Activated naive CD8-positive, alpha-beta T cell treated with anti-CD3 and anti-CD28 coated beads for 36 hours (primary cell): Measurements from ENCODE around the gene ZNF710. TPM values are rescaled to one million over a fixed set of nuclear protein-coding genes. Genes with fewer than 3 reads are reported as not detected.
"Not testable (repeated sequence)": the region's sequence is repeated elsewhere in the genome, so short reads cannot be mapped to it uniquely, and the experiment has no call there.

Source experiments
- DNase-seq: peaks from one replicate; pipeline ENCODE4 v3.0.0; 2021
- H3K27ac Mint-ChIP-seq: one replicate; pipeline ENCODE4 v1.8.0; 2022; ENCODE audit warnings: mild to moderate bottlenecking, moderate library complexity, mixed read lengths
- H3K27me3 Mint-ChIP-seq: one replicate; pipeline ENCODE4 v1.8.0; 2022; ENCODE audit warnings: mild to moderate bottlenecking, mixed read lengths
- H3K36me3 Mint-ChIP-seq: one replicate; pipeline ENCODE4 v1.8.0; 2021; ENCODE audit warnings: mild to moderate bottlenecking, mixed read lengths
- H3K4me1 Mint-ChIP-seq: one replicate; pipeline ENCODE4 v1.8.0; 2021; ENCODE audit warnings: mixed read lengths
- H3K4me3 Mint-ChIP-seq: one replicate; pipeline ENCODE4 v1.8.0; 2022; ENCODE audit warnings: mild to moderate bottlenecking, moderate library complexity, mixed read lengths
- H3K9me3 Mint-ChIP-seq: one replicate; pipeline ENCODE4 v1.8.0; 2022; ENCODE audit warnings: mixed read lengths
- total RNA-seq, 2 experiments: library from RNA; stranded (reverse); gene quantifications; one replicate each; pipeline ENCODE4 v1.2.3, GENCODE V29; 2021

The ZNF710 gene, protein sequence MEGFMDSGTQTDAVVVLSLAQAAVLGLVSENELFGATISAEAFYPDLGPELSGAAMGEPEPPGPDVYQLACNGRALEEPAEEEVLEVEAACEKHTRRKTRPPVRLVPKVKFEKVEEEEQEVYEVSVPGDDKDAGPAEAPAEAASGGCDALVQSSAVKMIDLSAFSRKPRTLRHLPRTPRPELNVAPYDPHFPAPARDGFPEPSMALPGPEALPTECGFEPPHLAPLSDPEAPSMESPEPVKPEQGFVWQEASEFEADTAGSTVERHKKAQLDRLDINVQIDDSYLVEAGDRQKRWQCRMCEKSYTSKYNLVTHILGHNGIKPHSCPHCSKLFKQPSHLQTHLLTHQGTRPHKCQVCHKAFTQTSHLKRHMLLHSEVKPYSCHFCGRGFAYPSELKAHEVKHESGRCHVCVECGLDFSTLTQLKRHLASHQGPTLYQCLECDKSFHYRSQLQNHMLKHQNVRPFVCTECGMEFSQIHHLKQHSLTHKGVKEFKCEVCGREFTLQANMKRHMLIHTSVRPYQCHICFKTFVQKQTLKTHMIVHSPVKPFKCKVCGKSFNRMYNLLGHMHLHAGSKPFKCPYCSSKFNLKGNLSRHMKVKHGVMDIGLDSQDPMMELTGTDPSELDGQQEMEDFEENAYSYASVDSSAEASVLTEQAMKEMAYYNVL
- total RNA-seq, result 10 to 100 TPM; 17.8 to 17.9 TPM

DNA sequence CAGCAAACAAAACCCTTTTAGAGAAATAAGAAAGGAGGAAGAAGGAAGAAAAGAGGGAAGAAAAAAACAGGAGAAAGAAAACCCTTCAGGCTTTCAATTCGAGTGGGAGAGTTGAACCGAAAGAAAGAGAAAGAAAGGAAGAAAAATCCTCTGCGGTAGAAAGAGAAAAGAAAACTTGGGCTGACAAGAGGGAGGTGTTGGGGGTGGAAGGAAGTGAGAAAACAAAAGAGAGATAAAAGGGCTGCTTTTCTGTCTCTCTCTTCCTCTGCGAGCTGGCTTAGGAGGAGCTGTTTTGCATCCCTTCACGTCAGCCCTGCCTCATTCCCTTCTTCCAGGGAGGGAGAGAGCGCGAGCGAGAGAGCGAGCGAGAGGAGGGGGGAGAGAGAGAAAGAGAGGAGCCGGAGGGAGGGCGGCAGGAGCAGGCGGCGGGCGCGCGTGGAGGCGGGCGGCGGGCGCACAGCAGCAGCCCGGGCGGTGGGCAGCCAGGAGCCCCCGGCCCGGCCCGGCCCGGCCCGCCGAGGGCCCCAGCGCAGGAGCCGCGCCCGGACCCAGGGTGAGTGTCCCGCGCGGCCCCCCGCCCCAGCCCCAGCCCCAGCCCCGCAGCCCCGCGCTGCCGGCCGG lies at the start of gene ZNF710:
TSS of gene ZNF710 (plus strand) at position 263 of the 621 bp plus-strand sequence. CDS start 65,814 bp downstream, outside the sequence.
- H3K36me3 Mint-ChIP-seq, result peaks cover 14% of the 10 kb centered on the region
- H3K9me3 Mint-ChIP-seq, result no peaks in the 10 kb centered on the region
- no peaks in the 10 kb centered on the region for H3K27me3 Mint-ChIP-seq
- peak within 1 kb of the TSS; percentile 98 for H3K27ac Mint-ChIP-seq
- H3K4me1 Mint-ChIP-seq, result peaks cover 50% of the 10 kb centered on the region
- peak; percentile 24 for DNase-seq
- peak within 1 kb of the TSS; percentile 97 for H3K4me3 Mint-ChIP-seq

DNA sequence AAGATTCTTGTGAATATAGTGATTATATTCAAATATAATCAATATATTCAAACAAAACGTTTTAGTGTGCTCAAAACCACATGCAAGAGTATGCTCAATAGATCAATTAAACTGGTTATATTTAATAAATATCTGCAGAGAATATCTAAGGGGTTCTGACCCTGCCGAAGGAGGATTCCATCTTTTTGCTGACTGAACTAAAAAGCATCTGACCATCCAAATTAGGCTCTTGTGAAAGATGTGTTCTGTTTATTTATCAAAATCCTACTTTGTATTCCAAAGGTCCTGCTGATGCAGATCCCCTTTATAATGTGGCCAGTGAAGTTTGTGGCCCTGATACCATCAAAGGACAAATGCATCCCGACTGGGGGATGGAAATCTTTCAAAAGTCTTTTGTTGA lies 46.6 kb upstream of the ZNF710 start:
- Mint-ChIP-seq H3K36me3 (no peaks in the 10 kb centered on the region), H3K4me3 (no peak overlapping the region), H3K27ac (no peak overlapping the region), H3K27me3 (no peaks in the 10 kb centered on the region), H3K4me1 (no peaks in the 10 kb centered on the region), H3K9me3 (peaks cover 3% of the 10 kb centered on the region)
- DNase-seq, result no peak

DNA sequence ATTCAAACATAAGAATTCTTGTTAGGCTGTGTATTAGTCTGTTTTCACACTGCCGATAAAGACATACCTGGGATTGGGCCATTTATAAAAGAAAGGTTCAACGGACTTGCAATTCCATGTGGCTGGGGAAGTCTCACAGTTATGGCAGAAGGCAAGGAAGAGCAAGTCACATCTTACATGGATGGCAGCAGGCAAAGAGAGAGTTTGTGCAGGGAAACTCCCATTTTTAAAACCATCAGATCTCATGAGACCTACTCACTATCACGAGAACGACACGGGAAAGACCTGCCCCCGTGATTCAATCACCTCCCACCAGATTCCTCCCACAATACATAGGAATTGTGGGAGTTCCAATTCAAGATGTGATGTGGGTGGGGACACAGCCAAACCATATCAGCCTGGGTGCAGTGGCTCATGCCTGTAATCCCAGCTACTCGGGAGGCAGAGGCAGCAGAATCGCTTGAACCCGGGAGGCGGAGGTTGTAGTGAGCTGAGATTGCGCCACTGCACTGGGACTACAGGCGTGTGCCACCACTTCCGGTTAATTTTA lies 45.6 kb upstream of the ZNF710 start:
- H3K4me3 Mint-ChIP-seq, H3K27ac Mint-ChIP-seq, DNase-seq, H3K36me3 Mint-ChIP-seq, H3K4me1 Mint-ChIP-seq, H3K27me3 Mint-ChIP-seq, H3K9me3 Mint-ChIP-seq: not testable (repeated sequence)

DNA sequence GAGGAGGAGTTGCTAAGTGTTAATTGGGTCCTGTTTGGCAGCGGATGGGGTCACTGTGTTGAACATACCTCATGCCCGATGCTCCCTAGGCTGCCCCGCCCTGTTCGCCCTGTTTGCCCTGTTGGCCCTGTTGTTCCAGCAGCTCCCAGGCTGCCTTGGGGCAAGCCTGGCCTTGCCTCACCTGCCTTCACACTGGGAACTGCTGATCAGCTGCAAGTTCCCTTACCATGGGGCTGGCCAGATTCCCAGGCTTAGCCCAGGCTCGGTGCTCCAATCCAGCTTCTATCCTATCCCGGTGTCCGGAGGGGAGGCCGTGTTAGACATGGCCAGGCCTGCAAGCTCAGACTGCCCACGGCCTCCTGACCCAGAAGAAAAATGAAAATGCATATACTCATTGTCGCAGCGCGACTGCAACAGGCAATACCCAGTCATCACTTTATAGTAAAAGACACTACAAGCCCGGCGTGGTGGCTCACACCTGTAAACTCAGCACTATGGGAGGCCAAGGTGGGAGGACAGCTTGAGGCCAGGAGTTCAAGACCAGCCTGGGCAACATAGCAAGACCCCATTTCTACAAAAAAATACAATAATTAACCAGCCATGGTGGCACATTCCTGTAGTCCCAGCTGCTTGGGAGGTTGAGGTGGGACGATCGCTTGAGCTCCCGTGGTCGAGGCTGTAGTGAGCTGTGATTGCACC lies 42.9 kb upstream of the ZNF710 start:
- H3K4me1 Mint-ChIP-seq, result no peaks in the 10 kb centered on the region
- no peak for DNase-seq
- no peaks in the 10 kb centered on the region for H3K36me3 Mint-ChIP-seq
- H3K27ac Mint-ChIP-seq, result no peak overlapping the region
- no peak overlapping the region for H3K4me3 Mint-ChIP-seq
- no peaks in the 10 kb centered on the region for H3K27me3 Mint-ChIP-seq
- peaks cover 3% of the 10 kb centered on the region for H3K9me3 Mint-ChIP-seq

DNA sequence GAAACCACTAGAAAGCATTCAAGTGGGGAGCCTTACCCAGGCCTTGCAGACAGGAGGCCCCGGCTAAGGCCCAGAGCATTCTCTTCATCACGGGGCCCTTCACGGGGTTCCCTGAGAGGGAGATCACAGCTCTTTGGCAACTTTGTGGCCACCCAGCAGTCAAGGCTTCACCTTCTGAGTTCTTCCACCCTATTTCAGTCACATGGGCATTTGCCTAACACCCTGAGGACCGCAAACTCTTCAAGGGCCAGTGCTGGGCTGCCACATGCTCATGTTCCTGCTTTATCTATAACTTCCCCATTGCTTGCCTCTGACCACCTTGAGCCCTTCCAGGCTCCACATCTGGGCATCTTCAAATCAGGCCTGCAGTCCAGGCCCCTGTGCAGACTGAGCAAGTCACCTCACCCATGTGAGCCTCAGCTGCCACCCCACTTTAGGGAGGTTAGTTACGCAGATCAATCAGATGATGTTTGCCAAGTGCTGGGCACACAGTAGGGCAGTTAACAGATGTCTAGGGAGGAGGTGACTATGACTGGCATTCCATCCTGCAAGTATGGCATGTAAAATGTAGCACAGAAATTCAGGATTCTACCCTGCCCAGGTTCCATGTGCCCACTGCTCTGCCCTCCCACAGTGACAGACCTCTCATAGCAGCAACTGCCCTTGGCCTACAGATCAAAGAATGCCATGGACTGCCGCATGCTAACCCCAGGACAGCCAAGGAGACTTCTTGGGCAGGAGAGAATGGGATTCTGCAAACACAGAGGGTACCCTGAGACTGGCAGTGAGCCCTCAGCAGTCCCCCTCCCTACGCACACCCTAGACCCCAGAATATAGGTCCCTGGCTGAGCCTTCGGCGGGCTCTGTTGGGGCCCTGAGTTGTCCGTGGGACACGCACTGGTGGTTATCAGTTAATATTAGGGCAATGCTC lies 37.6 kb upstream of the ZNF710 start:
- H3K4me3 Mint-ChIP-seq, result no peak overlapping the region
- no peaks in the 10 kb centered on the region for H3K9me3 Mint-ChIP-seq
- H3K4me1 Mint-ChIP-seq, result no peaks in the 10 kb centered on the region
- DNase-seq, result no peak
- no peaks in the 10 kb centered on the region for H3K36me3 Mint-ChIP-seq
- no peak overlapping the region for H3K27ac Mint-ChIP-seq
- H3K27me3 Mint-ChIP-seq, result no peaks in the 10 kb centered on the region

DNA sequence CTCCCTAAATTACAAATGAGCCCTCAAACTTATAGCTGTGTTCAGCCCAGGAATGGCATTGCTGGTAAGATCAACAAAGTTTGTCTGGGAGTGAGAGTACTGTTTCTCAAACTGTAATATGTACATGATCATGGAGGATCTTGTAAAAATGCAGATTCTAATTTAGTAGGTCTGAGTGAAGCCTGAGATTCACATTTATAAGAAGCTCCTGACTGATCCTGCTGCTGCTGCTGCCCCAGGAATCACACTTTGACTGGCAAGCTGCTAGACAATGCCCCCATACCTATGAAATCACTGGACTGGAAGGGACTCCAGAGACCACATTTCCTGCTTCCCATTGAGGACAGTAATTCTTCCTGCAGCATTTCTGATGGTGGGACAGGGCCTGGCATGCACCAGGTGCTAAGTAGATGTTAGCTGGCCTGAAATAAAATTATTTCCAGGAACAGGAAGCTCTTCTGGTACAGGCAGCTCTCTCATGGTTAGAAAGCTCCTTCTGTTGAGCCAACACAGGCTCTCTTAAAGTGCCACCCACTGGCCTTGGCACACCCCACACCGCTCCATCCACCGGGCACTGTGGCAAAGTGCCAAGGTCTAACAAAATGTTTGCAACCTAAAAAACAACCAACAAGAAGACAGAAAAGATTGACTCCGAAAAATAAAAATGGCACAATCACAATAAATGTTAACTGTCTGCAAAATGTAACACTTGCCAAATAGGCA lies 36.7 kb upstream of the ZNF710 start:
- no peak for DNase-seq
- Mint-ChIP-seq H3K4me3 (no peak overlapping the region), H3K36me3 (no peaks in the 10 kb centered on the region), H3K9me3 (no peaks in the 10 kb centered on the region), H3K27me3 (no peaks in the 10 kb centered on the region), H3K27ac (no peak overlapping the region), H3K4me1 (no peaks in the 10 kb centered on the region)

DNA sequence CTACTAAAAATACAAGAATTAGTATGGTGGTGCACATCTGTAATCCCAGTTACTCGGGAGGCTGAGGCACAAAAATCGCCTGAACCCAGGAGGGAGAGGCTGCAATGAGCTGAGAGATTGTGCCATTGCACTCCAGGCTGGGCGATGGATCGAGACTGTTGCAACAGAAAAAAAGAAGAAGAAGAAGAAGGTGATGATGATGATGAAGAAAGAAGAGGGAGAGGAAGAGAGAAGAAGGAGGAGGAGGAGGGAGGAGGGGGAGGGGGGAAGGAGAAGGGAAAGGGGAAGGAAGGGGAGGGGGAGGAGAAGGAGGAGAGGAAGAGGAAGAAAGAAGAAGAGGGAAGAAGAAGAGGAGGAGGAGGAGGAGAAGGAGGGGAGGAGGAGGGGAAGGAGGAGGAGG lies 33.2 kb upstream of the ZNF710 start:
- Mint-ChIP-seq H3K27ac (no peak overlapping the region), H3K4me1 (no peaks in the 10 kb centered on the region), H3K9me3 (no peaks in the 10 kb centered on the region), H3K4me3 (no peak overlapping the region), H3K27me3 (no peaks in the 10 kb centered on the region), H3K36me3 (no peaks in the 10 kb centered on the region)
- DNase-seq, result no peak

DNA sequence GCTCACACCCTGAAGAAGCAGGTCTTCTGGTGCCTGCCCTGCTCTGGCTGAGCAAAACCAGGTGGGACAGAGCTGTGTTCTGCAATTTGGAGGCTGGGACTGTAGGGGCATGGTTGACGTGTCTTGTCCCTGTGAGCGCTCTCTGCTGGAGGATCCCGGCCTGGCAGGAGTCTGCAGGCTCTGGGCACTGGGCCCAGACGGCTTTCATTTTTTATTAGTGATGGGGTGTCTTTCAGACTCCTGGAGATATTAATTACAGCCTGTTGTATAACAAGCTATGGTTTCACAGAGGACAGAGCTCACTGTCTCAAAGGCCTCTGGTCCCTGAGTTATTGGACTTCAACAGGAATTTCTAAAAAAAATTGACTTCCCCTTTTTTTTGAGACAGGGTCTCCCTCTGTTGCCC lies 29.5 kb upstream of the ZNF710 start:
- peak; percentile 46 for DNase-seq
- Mint-ChIP-seq H3K4me1 (no peaks in the 10 kb centered on the region), H3K27me3 (no peaks in the 10 kb centered on the region), H3K27ac (no peak overlapping the region), H3K9me3 (no peaks in the 10 kb centered on the region), H3K36me3 (no peaks in the 10 kb centered on the region), H3K4me3 (no peak overlapping the region)

DNA sequence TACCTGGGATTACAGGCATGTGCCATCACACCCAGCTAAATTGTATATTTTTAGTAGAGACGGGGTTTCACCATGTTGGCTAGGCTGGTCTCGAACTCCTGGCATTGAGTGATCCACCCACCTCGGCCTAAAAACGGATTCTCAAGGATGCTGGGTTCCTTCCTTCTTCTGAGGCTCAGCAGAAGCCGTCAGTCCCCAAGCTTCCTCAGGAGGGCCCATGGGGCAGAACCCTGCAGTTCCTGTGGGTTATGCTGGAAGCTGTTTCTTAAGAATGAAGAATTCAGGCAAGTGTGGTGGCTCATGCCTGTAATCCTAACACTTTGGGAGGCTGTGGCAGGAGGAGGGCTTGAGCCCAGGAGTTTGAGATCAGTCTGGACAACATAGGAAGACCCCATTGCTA lies 29.0 kb upstream of the ZNF710 start:
- Mint-ChIP-seq H3K27me3 (no peaks in the 10 kb centered on the region), H3K4me1 (no peaks in the 10 kb centered on the region), H3K9me3 (no peaks in the 10 kb centered on the region), H3K27ac (no peak overlapping the region), H3K4me3 (no peak overlapping the region), H3K36me3 (no peaks in the 10 kb centered on the region)
- DNase-seq, result no peak

DNA sequence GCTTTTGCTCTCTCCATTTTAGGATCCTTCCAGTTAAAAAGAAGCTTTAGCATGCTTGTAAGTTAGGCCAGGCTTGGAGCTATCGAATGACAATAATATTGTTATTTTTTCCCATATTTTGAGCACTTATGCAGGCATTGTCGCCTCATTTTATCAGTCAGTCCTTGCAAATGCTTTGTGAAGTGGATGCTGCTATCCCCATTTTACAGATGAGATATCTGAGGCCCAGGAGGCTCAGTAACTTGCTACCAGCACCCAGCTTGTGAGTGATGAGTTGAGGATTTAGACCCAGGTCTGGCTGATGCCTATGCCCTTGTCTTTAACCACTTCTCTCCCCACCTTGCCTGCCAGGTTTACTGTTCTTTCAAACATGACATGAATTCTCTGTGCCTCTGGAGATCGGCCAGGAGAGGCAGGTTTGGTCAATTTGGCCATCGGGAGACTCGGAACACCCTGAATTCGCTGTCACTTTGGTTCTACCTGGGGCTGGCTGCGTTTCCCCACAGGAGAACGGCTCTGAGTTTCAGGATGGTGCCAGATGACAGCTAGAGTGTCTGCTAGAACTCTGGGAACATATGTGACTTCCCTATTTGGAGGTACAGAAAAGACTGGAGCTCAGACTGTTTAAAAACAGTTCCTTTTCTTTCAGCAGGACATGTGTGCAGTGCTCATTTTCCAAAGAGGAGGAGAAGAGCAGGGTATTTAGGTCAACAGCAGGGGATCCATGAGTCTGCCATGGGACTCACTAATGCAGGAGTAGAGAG lies 25.5 kb upstream of the ZNF710 start:
- no peaks in the 10 kb centered on the region for H3K9me3 Mint-ChIP-seq
- no peaks in the 10 kb centered on the region for H3K27me3 Mint-ChIP-seq
- no peak for DNase-seq
- no peaks in the 10 kb centered on the region for H3K4me1 Mint-ChIP-seq
- no peak overlapping the region for H3K4me3 Mint-ChIP-seq
- no peak overlapping the region for H3K27ac Mint-ChIP-seq
- no peaks in the 10 kb centered on the region for H3K36me3 Mint-ChIP-seq

DNA sequence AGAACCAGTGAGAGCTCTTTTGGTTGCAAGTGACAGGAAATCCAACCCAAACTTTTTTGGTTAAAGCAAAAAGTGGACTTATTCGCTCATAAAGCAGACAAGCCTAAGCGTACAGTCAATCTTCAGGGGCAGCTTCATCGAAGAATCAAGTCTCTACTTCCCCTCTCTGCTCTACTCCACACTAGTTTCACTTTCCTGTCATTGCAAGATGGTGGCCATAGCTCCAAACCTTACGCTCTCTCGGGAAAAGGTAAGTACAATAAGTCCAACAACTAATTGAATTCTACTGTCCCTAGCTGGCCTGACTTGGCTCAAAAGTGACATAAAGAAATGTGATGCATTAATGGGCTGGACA lies 24.9 kb upstream of the ZNF710 start:
- no peak overlapping the region for H3K27ac Mint-ChIP-seq
- H3K36me3 Mint-ChIP-seq, result no peaks in the 10 kb centered on the region
- no peaks in the 10 kb centered on the region for H3K4me1 Mint-ChIP-seq
- no peaks in the 10 kb centered on the region for H3K9me3 Mint-ChIP-seq
- DNase-seq, result no peak
- no peak overlapping the region for H3K4me3 Mint-ChIP-seq
- no peaks in the 10 kb centered on the region for H3K27me3 Mint-ChIP-seq

DNA sequence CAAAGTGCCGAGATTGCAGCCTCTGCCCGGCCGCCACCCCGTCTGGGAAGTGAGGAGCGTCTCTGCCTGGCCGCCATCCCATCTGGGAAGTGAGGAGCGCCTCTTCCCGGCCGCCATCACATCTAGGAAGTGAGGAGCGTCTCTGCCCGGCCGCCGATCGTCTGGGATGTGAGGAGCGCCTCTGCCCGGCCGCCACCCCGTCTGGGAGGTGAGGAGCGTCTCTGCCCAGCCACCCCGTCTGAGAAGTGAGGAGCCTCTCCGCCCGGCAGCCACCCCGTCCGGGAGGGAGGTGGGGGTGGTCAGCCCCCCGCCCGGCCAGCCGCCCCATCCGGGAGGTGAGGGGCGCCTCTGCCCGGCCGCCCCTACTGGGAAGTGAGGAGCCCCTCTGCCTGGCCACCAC lies 23.3 kb upstream of the ZNF710 start:
- H3K4me3 Mint-ChIP-seq, H3K4me1 Mint-ChIP-seq, H3K27ac Mint-ChIP-seq, H3K9me3 Mint-ChIP-seq, H3K36me3 Mint-ChIP-seq, DNase-seq, H3K27me3 Mint-ChIP-seq: not testable (repeated sequence)

DNA sequence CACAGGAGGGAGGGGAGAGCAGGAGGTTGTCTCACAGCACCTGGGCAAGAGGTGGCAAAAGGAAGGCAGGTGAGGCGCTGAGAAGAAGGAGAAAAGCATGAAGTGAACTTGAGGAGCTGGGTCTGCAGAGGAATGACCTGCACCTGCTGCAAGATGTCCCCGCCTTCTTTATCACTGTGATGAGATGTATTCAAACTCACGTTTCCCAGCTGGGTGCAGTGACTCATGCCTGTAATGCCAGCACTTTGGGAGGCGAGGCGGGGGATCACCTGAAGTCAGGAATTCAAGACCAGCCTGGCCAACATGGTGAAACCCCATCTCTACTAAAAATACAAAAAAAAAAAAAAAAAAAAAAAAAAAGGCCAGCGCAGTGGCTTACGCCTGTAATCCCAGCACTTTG lies 22.2 kb upstream of the ZNF710 start:
- Mint-ChIP-seq H3K9me3 (no peaks in the 10 kb centered on the region), H3K27me3 (no peaks in the 10 kb centered on the region), H3K4me1 (no peaks in the 10 kb centered on the region), H3K36me3 (no peaks in the 10 kb centered on the region), H3K4me3 (no peak overlapping the region), H3K27ac (no peak overlapping the region)
- DNase-seq, result no peak
